Activated naive CD4-positive, alpha-beta T cell treated with anti-CD3 and anti-CD28 coated beads for 36 hours (primary cell): ENCODE data around the gene CIAO3. TPM values are rescaled to one million over a fixed set of nuclear protein-coding genes. Genes with fewer than 3 reads are reported as not detected.

Experiments
- CTCF ChIA-PET: fragments of 350-600 bp; sonication (Branson Sonifier 250); formaldehyde crosslinking; loops from one replicate; lab custom pipeline; 2021; ENCODE audit warnings: antibody characterized with exemption; lab: Charles Lee
- DNase-seq: peaks from one replicate; pipeline ENCODE4 v3.0.0-alpha.2; 2020
- H3K27ac Mint-ChIP-seq: one replicate; pipeline ENCODE4 v1.8.0; 2021; ENCODE audit warnings: mild to moderate bottlenecking, mixed read lengths
- H3K27me3 Mint-ChIP-seq: one replicate; pipeline ENCODE4 v1.8.0; 2021; ENCODE audit warnings: low read depth, mixed read lengths
- H3K36me3 Mint-ChIP-seq: one replicate; pipeline ENCODE4 v1.8.0; 2021; ENCODE audit warnings: low read depth, mixed read lengths
- H3K4me1 Mint-ChIP-seq: one replicate; pipeline ENCODE4 v1.8.0; 2021; ENCODE audit warnings: low read depth, mixed read lengths
- H3K4me3 Mint-ChIP-seq: one replicate; pipeline ENCODE4 v1.8.0; 2021; ENCODE audit warnings: mild to moderate bottlenecking, moderate library complexity, mixed read lengths
- H3K9me3 Mint-ChIP-seq: one replicate; pipeline ENCODE4 v1.8.0; 2021; ENCODE audit warnings: mixed read lengths
- intact Hi-C: fragments of 100-400 bp; cut with micrococcal nuclease; formaldehyde crosslinking; loops from one replicate; pipeline ENCODE4 v1.15.1; 2023
- total RNA-seq, 2 experiments: library from RNA; stranded (reverse); gene quantifications; one replicate each; pipeline ENCODE4 v1.2.3, GENCODE V29; 2021

Gene CIAO3
- total RNA-seq, 2 experiments from 2014 or later: 32.7 to 34.3 TPM

DNA sequence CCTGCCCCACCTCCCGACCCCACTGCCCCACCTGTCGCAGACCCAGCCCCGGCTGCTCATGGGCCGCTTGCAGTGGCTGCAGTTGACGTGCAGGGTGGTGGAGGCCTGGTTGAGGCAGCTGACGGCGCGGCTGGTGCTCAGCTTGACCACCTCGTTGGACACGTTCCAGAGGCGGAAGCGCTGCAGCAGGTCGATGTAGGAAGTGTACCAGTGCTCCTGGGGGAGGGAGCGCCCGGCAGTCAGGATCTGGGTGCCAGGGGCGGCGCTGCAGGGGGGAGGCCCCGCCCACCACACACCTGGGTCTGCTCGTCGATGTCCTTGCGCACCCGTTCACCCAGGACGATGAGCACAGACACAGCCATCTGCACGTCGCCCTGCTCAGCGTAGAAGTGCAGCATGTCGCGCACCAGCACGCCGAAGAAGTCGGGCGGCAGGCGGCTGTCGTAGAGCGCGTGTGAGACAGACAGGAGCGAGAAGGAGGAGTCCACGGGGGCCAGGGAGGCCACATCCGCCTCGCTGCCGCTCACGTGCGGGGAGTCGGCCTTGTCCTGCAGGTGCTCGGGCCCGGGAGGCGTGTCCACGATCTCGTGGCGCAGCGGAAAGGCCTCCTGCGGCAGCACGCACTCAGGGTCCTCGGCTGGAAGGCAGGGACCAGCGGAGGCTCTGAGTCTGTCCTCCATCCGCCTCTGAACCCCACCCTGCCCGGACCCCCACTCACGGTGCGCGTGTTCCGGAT lies 55.7 kb downstream of the CIAO3 start:
- intact Hi-C loops: loop anchor here (2.0 to 5.0 kb wide), 3 partner anchors 37 to 158 kb away; partner anchors contain the start of genes ANTKMT, CAPN15 and METTL26
- Mint-ChIP-seq H3K27me3 (no peaks in the 10 kb centered on the region), H3K9me3 (no peaks in the 10 kb centered on the region), H3K27ac (no peak overlapping the region), H3K36me3 (peaks cover 12% of the 10 kb centered on the region), H3K4me1 (peaks cover 48% of the 10 kb centered on the region), H3K4me3 (no peak overlapping the region)
- no peak for DNase-seq
- CTCF ChIA-PET: no interaction called here

GRCh38 chr16:684071-684794 lies 56.6 kb downstream of the CIAO3 start, which contains the start of gene JMJD8:
Gene JMJD8 (minus strand): TSS chr16:684334. CDS start chr16:684319, 15 bp downstream.
- CTCF ChIA-PET: no interaction called here
- Mint-ChIP-seq H3K4me1 (peaks cover 42% of the 10 kb centered on the region), H3K27ac (peak within 1 kb of the TSS; percentile 46), H3K4me3 (peak within 1 kb of the TSS; percentile 80), H3K9me3 (no peaks in the 10 kb centered on the region), H3K27me3 (no peaks in the 10 kb centered on the region), H3K36me3 (peaks cover 12% of the 10 kb centered on the region)
- peak; percentile 98 for DNase-seq
- intact Hi-C loops: loop anchor here (2.0 to 5.0 kb wide), 3 partner anchors 38 to 157 kb away; partner anchors contain the start of genes ANTKMT, CAPN15 and METTL26

- Mint-ChIP-seq H3K36me3 (peaks cover 12% of the 10 kb centered on the region), H3K27me3 (no peaks in the 10 kb centered on the region), H3K4me1 (peaks cover 35% of the 10 kb centered on the region), H3K27ac (no peak overlapping the region), H3K9me3 (no peaks in the 10 kb centered on the region), H3K4me3 (peak overlapping the region; percentile 80)
- DNase-seq: no peak
- CTCF ChIA-PET: no interaction called here
- intact Hi-C loops: loop anchor here (2.0 to 5.0 kb wide), 3 partner anchors 39 to 156 kb away; partner anchors contain the start of genes ANTKMT, CAPN15 and METTL26
Measured at GRCh38 chr16:683396-684070, 57.3 kb downstream of the CIAO3 start.

GRCh38 chr16:682493-683395 lies 58.1 kb downstream of the CIAO3 start:
- CTCF ChIA-PET: no interaction called here
- Mint-ChIP-seq H3K27ac (peak overlapping the region; percentile 31), H3K9me3 (no peaks in the 10 kb centered on the region), H3K4me3 (peak overlapping the region; percentile 80), H3K27me3 (no peaks in the 10 kb centered on the region), H3K4me1 (peaks cover 32% of the 10 kb centered on the region), H3K36me3 (peaks cover 12% of the 10 kb centered on the region)
- DNase-seq: no peak
- intact Hi-C loops: loop anchor here (5.0 kb wide), 2 partner anchors 40 to 155 kb away; partner anchors contain the start of genes ANTKMT and CAPN15

GRCh38 chr16:681746-682427 lies 58.9 kb downstream of the CIAO3 start:
- CTCF ChIA-PET: no interaction called here
- DNase-seq: no peak

DNA sequence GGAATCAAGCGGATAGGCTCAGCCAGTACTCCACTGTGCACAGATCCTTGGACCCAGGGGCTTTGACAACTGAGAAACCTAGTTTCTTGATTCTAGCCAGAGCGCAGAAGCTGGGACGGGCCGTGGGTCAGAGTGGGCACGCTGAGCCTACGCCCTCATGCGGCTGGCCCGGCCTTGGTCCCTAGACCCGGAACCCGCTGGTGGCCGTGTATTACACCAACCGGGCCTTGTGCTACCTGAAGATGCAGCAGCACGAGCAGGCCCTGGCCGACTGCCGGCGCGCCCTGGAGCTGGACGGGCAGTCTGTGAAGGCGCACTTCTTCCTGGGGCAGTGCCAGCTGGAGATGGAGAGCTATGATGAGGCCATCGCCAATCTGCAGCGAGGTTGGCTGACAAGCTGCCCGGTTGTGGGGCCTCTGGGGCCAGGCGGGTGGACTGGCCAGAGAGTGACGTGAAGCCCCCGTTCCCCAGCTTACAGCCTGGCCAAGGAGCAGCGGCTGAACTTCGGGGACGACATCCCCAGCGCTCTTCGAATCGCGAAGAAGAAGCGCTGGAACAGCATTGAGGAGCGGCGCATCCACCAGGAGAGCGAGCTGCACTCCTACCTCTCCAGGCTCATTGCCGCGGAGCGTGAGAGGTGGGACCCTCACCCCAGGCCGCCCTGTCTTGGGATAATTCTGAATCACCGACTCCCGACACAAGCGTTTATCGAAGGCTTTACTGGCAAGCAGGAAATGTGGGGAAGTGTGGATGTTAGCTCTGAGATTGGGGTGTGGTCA lies 59.6 kb downstream of the CIAO3 start:
- Mint-ChIP-seq H3K27ac (peak overlapping the region; percentile 50), H3K9me3 (no peaks in the 10 kb centered on the region), H3K27me3 (no peaks in the 10 kb centered on the region), H3K4me3 (peak overlapping the region; percentile 80), H3K4me1 (peaks cover 38% of the 10 kb centered on the region), H3K36me3 (peaks cover 11% of the 10 kb centered on the region)
- intact Hi-C loops: loop anchor here (1.0 to 5.0 kb wide), 5 partner anchors 13 to 290 kb away; partner anchors contain the start of genes ANTKMT, CAPN15, LMF1 and RHOT2
- DNase-seq: no peak
- CTCF ChIA-PET: no interaction called here

More at GRCh38 chr16:681746-682427, 58.9 kb downstream of the CIAO3 start:
- Mint-ChIP-seq H3K27ac (peak overlapping the region; percentile 50), H3K9me3 (no peaks in the 10 kb centered on the region), H3K36me3 (peaks cover 11% of the 10 kb centered on the region), H3K27me3 (no peaks in the 10 kb centered on the region), H3K4me1 (peaks cover 34% of the 10 kb centered on the region), H3K4me3 (peak overlapping the region; percentile 80)
- intact Hi-C loops: loop anchor here (2.0 to 5.0 kb wide), 3 partner anchors 40 to 289 kb away; partner anchors contain the start of genes ANTKMT, CAPN15 and LMF1

DNA sequence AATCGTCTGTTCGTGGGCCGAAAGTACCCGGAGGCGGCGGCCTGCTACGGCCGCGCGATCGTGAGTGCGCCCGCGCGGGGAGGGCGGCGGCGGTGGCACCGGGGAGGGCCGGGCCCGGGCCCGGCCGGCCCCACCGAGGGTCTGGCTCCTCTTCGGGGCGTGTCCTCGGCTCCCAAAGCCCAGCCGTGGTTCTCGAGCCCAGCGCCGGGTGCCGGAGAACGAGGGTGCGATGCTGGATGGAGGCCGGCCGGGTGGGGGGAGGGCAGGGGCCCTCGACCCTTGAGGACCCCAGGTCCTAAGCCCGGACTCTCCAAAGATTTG lies 60.2 kb downstream of the CIAO3 start:
- no peak for DNase-seq
- CTCF ChIA-PET: no interaction called here
- Mint-ChIP-seq H3K4me1 (peaks cover 35% of the 10 kb centered on the region), H3K36me3 (peaks cover 11% of the 10 kb centered on the region), H3K9me3 (no peaks in the 10 kb centered on the region), H3K27me3 (no peaks in the 10 kb centered on the region), H3K4me3 (peak overlapping the region; percentile 80), H3K27ac (no peak overlapping the region)
- intact Hi-C loops: loop anchor here (1.0 to 5.0 kb wide), 5 partner anchors 12 to 290 kb away; partner anchors contain the start of genes ANTKMT, CAPN15, LMF1 and RHOT2

DNA sequence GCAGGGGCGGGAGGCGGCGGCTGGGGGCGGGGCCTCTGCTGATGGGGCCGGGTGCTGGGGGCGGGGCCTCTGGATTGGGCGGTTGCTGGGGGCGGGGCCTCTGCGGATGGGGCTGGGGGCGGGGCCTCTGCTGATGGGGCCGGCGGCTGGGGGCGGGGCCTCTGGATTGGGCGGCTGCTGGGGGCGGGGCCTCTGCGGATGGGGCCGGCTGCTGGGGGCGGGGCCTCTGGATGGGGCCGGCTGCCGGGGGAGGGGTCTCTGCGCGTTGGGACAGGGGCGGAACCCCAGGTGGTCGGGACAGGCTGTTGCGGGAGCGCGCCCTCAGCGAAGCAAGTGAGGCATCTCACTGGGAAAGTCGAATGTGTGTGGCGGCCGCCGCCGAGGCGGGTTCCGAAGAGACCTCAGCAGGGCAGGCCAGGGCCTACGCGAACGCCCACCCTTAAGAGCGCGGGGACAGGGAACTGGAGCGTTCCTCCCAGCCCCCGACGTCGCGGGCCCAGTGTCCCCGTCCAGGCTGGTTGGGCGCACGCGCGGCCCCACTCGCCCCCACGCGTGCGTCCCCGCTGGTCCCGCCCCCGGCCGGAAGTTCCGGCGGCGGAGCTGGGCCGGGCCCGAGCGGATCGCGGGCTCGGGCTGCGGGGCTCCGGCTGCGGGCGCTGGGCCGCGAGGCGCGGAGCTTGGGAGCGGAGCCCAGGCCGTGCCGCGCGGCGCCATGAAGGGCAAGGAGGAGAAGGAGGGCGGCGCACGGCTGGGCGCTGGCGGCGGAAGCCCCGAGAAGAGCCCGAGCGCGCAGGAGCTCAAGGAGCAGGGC lies 60.8 kb downstream of the CIAO3 start, which contains the start of gene STUB1:
STUB1 (plus strand) TSS at position 597 of the 811 bp plus-strand sequence; CDS start at position 713, 116 bp downstream.
- Mint-ChIP-seq H3K9me3 (no peaks in the 10 kb centered on the region), H3K4me3 (peak within 1 kb of the TSS; percentile 80), H3K36me3 (peaks cover 11% of the 10 kb centered on the region), H3K27ac (peak within 1 kb of the TSS; percentile 19), H3K27me3 (peaks cover 3% of the 10 kb centered on the region), H3K4me1 (peaks cover 38% of the 10 kb centered on the region)
- CTCF ChIA-PET: no interaction called here
- intact Hi-C loops: loop anchor here (1.0 to 5.0 kb wide), 5 partner anchors 12 to 291 kb away; partner anchors contain the start of genes ANTKMT, CAPN15, LMF1 and RHOT2
- DNase-seq: peak; percentile 90
